HG02938 (cell line): Measurements from ENCODE around the gene PLXDC1.

Experiments
- ATAC-seq: cut with Tn5 transposase; IDR thresholded peaks from one replicate; pipeline ENCODE4 v1.9.1; 2021; ENCODE audit warnings: mild to moderate bottlenecking, moderate library complexity; ENCODE audit not compliant: unreplicated experiment

PLXDC1 gene

GRCh38 chr17:39158623-39159022 is 7.2 kb upstream of the PLXDC1 start:
- ATAC-seq: no peak

GRCh38 chr17:39156491-39156890 is 5.1 kb upstream of the PLXDC1 start:
- ATAC-seq: no peak

DNA sequence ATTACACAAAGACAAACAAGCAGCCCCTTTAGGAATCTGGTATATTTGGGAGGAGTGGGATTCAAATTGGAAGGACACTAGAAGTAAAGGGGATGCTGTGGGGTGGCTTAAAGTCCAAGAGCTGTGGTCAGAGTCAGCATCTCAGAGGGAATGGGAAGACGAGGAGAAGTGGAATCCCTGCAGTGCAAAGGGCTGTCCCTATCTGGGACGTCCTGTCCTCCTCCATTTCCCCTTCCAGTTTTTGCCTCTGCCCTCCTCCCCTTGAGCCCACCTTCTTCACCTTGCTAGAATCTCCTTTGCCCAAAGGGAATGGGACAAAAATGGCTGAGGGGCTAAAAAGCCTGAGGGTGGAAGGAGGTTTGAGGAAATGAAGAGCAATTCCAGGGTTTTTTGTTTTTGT is 4.2 kb upstream of the PLXDC1 start:
- ATAC-seq: no peak

DNA sequence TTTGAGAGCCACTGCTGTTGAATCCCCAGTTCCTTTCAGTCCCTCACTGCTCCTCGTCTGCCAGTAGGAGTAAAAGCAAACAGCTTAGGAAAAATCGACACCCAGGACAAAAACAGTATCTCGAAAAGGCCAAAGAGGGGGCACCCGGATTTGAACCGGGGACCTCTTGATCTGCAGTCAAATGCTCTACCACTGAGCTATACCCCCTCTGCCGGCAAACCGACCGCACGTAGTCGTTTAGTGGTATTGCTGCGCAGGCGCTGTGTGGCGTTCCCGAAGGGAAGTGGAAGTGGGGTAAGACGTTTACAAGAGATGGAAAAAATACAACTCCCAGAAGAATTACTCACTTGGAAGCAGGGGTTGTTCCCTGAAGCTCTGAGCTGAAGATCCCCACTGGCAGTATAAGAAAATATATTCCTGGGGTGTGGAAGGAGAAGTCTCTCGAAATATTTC is 2.2 kb upstream of the PLXDC1 start:
- ATAC-seq: peak; percentile 44

DNA sequence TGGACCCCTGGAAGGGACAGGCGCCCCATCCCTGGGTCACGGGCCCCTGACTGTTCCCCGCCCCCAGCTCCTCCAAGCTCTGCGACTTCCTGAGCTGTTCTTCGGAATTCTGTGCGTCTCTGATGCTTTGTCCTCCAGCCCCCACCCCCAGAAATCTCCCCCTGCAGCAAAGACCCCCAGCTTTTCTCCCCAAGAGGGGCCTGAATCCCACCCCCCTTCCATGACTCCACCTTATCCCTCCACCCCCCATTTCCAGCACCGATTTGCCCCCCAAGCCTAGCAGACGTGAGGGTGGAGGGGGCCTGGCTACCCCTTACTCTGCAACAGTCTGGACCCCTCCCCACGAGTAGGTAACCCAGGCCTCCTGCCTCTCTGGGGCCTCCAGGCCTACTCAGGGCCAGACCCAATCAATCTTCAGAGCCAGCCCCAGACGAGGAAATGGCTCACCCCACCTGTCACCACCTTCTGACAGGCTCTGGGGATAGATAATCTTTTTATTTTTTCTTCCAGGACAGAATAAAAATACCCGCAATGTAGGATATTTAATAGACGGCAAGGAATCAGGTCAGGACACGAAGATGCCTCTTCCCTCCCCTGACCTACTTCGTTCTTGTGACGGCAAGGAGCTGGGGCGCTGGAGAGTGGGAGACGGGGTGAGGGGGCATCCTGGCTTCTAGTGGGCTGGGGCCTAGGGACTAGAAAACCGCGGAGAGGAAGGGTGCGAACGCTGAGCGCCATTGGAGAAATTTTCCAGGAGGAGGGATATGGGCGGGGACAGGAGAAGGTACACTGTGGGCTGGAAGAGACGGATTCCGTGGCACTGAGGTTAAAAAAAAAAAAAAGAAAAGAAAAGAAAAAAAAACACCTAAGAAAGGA is 744 bp upstream of the PLXDC1 start:
- no peak for ATAC-seq

- no peak for ATAC-seq
Observed at GRCh38 chr17:39150795-39151149, 665 bp downstream of the PLXDC1 start.

- ATAC-seq: no peak
Observed at GRCh38 chr17:39150104-39150634, 1.3 kb downstream of the PLXDC1 start.

- ATAC-seq: no peak
Observed at GRCh38 chr17:39147221-39148185, 3.9 kb downstream of the PLXDC1 start.

GRCh38 chr17:39146273-39146672 is 5.2 kb downstream of the PLXDC1 start:
- no peak for ATAC-seq

- no peak for ATAC-seq
Observed at GRCh38 chr17:39145143-39145542, 6.3 kb downstream of the PLXDC1 start.

DNA sequence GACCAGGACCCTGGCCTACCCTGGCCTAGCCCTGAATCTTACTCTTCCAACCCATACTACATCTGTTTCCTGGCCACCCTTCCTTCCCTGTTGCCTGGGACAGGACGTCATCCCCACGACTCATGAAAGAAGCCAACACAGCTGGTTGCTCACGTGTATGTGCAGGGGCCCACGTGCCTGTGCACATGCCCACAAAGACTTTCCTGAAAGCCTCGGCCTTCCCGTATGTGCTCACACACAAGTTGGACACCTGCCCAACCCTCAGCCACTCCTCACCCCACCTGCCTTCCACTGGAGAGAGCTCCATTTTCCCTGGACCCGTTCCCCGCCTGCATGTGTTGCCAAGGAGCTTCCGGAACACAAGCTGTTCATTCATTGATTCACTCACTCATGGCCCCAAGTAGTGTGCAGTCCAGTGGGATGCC is 7.0 kb downstream of the PLXDC1 start:
- no peak for ATAC-seq

GRCh38 chr17:39143552-39144093 is 7.8 kb downstream of the PLXDC1 start:
- no peak for ATAC-seq

DNA sequence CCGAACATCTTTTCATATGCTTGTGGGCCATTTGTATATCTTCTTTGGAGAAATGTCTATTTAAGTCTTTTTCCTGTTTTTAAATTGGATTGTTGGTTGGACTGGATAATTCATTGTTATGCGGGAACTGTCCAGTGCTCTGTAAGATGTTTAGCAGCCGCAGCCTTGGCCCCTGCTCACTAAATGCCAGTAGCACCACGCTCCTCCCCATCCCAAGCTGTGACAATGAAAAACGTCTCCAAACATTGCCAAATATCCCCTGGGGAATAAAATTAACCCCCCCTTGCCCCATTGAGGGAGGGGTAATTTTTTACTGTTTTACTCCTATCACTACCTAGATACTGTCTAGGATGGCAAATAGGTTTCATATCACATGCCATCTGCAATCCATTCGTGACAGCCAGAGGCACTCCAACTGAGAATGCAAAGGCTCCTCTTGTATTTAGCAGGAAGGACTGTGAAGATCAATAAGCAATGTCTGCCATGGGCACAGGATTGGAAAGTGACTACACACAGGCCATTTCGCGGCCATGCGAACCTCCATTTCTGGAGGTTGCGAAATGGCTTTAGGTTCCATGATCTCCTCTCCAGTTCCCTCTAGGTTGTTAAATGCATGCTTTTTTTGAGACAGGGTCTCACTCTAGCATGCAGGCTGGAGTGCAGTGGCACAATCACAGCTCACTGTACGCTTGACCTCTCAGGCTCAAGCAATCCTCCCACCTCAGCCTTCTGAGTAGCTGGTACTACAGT is 9.3 kb downstream of the PLXDC1 start:
- no peak for ATAC-seq

DNA sequence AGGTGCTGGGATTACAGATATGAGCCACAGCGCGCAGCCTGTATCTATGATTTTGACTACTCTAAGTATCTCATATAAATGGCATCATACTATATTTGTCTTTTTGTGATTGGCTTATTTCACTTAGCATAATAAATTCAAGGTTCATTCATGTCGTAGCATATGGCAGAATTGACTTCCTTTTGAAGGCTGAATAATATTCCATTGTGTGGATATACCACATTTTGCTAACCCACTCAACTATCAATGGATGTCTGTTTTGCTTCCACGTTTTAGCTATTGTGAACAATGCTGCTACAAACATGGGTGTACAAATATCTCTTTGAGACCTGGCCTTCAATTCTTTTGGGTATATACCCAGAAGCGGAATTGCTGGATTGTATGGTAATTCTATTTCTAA is 10.1 kb downstream of the PLXDC1 start:
- ATAC-seq: no peak

DNA sequence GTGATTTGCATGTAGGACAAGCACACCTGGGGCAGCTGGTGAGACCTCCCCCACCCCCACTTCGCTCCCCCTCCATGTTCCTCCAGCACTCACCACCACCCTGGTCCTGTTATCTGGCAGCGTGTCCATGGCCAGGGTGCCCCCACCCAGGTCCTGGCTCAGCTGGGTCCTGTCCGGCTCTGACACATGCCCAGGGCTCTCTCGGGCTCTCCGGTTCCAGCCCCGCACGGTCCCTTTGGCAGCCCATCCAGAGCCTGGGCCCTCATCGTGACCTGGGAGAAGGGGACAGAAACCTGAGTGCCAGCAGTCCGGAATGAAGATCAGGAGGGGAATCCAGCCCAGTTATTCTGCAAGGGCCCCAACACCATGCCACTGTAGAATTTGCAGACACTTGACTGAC is 11.9 kb downstream of the PLXDC1 start:
- no peak for ATAC-seq

DNA sequence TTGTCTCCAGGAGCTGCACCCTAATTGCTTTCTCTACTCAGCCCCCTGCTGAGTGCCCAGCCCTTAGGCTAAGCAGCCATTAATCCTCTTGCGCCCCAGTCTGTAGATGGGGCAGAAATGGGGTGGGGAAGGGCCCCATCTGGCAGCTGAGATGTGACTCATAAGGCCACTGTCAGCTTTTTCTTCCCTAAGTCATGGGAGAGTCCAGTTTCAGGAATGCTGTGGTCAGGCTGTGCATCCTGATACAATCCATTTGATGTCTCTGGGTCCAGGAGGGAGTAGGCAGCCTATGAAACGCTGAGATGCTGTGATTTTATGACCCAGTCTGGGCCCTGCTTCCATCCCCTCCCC is 12.3 kb downstream of the PLXDC1 start:
- ATAC-seq: no peak

DNA sequence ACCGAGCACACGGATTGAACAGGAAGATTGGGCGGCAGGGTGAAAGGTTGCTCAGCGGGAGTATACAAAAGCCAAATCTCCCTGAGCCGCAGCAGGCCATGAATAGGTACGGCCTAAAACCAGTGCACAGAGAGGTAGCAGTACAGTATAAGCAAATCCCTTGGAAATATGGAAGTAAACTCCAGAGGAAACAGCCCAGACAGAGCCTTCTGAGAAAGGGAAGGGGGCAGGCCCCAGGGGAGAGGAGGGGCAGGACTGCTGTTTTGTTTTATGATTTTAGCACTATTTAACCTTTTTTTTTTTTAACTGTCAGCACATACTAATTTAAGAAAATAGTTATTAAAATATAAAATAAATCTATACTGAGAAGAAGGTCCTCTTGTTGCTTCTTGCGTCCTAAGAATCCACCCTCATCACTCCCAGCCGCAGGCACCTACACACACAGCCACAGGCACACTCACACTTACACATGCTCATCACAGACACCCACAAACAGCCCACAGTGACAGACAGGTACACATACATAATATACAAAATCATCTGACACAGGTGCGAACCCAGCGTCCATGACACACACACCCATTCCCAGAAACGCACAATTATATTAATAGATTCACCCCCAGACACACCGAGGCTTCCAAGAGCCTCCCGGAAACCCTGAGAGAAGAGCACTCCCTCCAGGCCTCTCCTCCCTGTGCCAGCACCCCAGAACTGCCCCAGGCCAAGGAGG is 12.8 kb downstream of the PLXDC1 start:
- ATAC-seq: no peak

GRCh38 chr17:39134878-39135277 is 16.6 kb downstream of the PLXDC1 start:
- ATAC-seq: no peak

GRCh38 chr17:39132192-39132610 is 19.2 kb downstream of the PLXDC1 start:
- no peak for ATAC-seq

- ATAC-seq: no peak
Observed at GRCh38 chr17:39131616-39132015, 19.8 kb downstream of the PLXDC1 start.
